ENCODE data around the gene PPP2R2C. TPM values are rescaled to one million over a fixed set of nuclear protein-coding genes. Genes with fewer than 3 reads are reported as not detected.

PPP2R2C gene
- polyA plus RNA-seq (2011; rRNA removed) (0.06 TPM in 1 of 2 replicates, not detected in the other), polyA minus RNA-seq (2011; rRNA and poly(A)+ RNA removed) (not detected in 2 replicates)

DNA sequence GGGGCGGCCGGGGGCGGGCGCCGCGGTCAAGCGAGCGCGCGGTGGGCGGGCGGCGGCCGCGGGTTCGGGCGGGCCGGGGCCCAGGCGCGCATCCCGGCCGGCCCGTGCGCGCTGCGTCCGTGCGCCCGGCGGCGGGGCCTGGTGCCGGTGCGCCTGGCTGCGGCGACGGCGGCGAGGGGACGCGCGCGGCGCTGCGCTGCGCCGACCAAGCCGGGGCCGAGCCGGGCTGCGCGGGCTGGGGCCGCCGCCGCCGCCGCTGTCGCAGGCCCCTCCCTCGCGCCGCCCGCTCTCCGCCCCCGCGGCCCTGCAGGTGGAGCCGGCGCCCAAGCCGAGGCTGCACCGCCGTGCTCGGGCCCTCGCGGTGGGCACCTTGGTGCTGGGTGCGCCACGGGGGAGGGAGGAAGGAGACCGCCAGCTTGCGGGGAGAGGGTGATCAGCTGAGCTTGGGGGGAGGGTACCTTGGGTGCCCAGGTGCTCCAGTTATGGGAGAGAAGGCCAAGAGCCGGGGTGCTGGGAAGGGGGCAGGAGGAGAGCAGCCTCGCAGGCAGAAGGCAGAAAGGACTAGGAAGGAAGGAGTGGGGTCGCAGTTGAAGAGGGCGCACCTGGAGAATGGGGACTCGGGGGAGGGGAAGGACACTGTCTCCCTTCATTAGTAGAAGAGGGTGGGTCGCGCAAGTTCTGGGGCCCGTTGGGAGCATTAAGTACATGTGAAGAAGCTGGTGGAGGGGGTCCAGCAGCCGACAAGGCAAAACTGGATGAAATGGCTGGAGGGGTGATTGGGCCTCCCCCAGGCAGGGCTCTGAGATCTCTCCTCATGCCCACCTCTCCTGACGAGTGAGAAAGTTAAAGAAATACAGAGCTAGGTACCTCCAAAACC is at the start of gene PPP2R2C:
PPP2R2C (minus strand) TSS at position 228 of the 877 bp plus-strand sequence. CDS start 385 bp downstream, outside the sequence.
- ChIA-PET POLR2A (no interaction called here), CTCF (no interaction called here)
- Histone ChIP-seq H3K36me3 (ENCODE audit: control insufficient read depth, insufficient read depth, low read length) (no peaks in the 10 kb centered on the region), H3K27me3 (ENCODE audit: control insufficient read depth, insufficient read depth, low read length) (peaks cover 19% of the 10 kb centered on the region), H3K4me3 (ENCODE audit: low read depth, low read length) (no peak within 1 kb of the TSS)
- TF ChIP-seq, protein P1, sequence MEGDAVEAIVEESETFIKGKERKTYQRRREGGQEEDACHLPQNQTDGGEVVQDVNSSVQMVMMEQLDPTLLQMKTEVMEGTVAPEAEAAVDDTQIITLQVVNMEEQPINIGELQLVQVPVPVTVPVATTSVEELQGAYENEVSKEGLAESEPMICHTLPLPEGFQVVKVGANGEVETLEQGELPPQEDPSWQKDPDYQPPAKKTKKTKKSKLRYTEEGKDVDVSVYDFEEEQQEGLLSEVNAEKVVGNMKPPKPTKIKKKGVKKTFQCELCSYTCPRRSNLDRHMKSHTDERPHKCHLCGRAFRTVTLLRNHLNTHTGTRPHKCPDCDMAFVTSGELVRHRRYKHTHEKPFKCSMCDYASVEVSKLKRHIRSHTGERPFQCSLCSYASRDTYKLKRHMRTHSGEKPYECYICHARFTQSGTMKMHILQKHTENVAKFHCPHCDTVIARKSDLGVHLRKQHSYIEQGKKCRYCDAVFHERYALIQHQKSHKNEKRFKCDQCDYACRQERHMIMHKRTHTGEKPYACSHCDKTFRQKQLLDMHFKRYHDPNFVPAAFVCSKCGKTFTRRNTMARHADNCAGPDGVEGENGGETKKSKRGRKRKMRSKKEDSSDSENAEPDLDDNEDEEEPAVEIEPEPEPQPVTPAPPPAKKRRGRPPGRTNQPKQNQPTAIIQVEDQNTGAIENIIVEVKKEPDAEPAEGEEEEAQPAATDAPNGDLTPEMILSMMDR (IDR thresholded peaks at IDR 0.05; ENCODE audit: insufficient read depth, low read depth, low read length), result no peak
- DNase-seq (ENCODE audit: low read depth), result no peak

DNA sequence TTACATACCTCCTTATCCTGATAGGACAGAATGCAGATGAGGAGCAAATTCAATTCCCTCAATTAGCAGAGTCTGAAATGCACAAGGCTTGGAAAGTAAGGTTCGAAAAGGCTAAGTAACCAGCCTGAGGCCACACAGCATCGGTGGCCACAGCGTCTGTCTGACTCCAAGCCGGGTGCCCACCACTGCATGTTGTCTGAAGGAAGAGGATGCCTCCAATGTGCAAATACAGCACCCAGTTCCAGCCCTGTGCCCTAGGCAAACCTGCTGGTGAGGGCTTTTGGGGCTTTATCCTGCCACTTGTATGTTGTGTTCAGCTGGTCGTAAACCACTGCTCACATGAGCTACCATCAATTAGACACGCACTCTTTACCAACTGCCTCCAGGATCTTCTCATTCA is 48.6 kb upstream of the PPP2R2C start:
- peaks cover 2% of the 10 kb centered on the region for H3K27me3 ChIP-seq (ENCODE audit: control insufficient read depth, insufficient read depth, low read length)
- TF ChIP-seq, protein P1 (IDR thresholded peaks at IDR 0.05; ENCODE audit: insufficient read depth, low read depth, low read length), result no peak
- ChIA-PET POLR2A (no interaction called here), CTCF (no interaction called here)
- H3K4me3 ChIP-seq (ENCODE audit: low read depth, low read length), result no peak overlapping the region
- no peaks in the 10 kb centered on the region for H3K36me3 ChIP-seq (ENCODE audit: control insufficient read depth, insufficient read depth, low read length)
- no peak for DNase-seq (ENCODE audit: low read depth)

DNA sequence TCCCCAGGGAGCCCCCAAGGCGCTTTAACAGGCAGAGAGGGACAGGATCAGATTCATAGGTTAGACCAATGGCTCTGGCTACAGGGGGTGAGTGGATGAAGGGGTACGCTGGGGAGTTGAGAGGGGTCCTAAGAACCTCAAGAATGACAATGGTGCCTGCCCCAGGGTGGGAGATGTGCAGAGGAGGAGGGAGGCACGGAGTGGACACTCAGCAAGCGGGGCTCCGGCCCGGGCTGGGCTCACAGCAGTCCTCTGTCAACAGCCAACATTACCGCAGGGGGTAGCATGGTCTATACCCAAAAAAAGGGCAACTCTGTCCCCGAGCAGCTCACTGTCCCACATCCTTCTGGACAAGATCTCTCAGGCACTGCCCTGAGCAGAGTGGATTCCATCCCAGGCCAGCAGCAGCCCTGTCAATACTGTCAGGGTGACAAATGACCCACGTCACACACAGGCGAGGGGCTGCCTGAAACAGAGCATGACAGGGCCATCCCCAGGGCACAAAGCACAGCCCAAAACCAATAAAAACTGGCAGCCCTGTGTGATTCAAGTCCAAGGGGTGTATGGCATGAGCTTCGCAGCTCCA is 47.7 kb upstream of the PPP2R2C start:
- TF ChIP-seq, protein P1 (IDR thresholded peaks at IDR 0.05; ENCODE audit: insufficient read depth, low read depth, low read length), result no peak
- Histone ChIP-seq H3K4me3 (ENCODE audit: low read depth, low read length) (no peak overlapping the region), H3K27me3 (ENCODE audit: control insufficient read depth, insufficient read depth, low read length) (peaks cover 2% of the 10 kb centered on the region), H3K36me3 (ENCODE audit: control insufficient read depth, insufficient read depth, low read length) (no peaks in the 10 kb centered on the region)
- ChIA-PET CTCF (no interaction called here), POLR2A (no interaction called here)
- DNase-seq (ENCODE audit: low read depth), result no peak

DNA sequence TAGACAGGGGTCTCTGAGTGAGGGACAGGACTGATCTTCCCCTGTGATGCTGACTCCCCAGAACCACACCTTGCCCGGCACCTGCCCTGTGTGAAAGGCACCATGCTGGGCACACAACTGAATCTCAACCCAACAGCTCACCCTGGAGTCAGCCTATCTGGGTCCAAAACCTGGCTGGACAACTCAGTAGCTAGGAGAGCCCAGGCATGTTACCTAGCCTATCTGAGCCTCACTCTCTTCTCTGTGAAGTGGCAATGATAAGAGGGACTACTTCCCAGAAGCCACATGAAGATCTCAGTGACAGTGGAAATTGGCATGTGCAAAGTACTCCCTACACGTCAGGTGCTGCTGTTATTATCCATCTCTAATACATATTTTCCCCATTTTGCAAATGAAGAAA is 44.8 kb upstream of the PPP2R2C start:
- no peak overlapping the region for H3K4me3 ChIP-seq (ENCODE audit: low read depth, low read length)
- ChIA-PET POLR2A (no interaction called here), CTCF (no interaction called here)
- TF ChIP-seq, protein P1 (IDR thresholded peaks at IDR 0.05; ENCODE audit: insufficient read depth, low read depth, low read length), result no peak
- peaks cover 2% of the 10 kb centered on the region for H3K27me3 ChIP-seq (ENCODE audit: control insufficient read depth, insufficient read depth, low read length)
- no peaks in the 10 kb centered on the region for H3K36me3 ChIP-seq (ENCODE audit: control insufficient read depth, insufficient read depth, low read length)
- no peak for DNase-seq (ENCODE audit: low read depth)

DNA sequence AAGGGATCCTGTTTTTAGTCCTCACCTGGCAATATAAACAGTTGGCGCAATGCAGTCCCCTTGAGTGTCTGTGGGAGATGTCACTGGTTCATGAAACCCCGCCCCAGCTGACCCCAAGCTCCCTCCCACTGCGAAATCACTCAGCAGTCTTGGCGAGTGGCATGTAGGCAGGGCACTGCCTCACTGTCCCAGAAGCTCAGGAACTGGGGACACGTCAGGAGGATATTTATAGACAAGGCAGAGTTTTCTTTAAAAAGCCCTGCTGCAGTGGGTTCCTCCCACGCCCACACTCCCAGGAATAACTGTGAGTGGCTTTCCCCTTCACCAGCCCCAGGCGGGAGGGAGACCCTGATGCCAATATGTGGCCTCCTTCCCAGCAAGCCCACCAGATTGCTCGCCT is 44.3 kb upstream of the PPP2R2C start:
- TF ChIP-seq, protein P1 (IDR thresholded peaks at IDR 0.05; ENCODE audit: insufficient read depth, low read depth, low read length), result no peak
- Histone ChIP-seq H3K4me3 (ENCODE audit: low read depth, low read length) (no peak overlapping the region), H3K27me3 (ENCODE audit: control insufficient read depth, insufficient read depth, low read length) (peaks cover 2% of the 10 kb centered on the region), H3K36me3 (ENCODE audit: control insufficient read depth, insufficient read depth, low read length) (no peaks in the 10 kb centered on the region)
- no peak for DNase-seq (ENCODE audit: low read depth)
- POLR2A ChIA-PET, result no interaction called here
- CTCF ChIA-PET, result no interaction called here
